Activated naive CD8-positive, alpha-beta T cell treated with anti-CD3 and anti-CD28 coated beads for 36 hours (primary cell): Measurements from ENCODE around the gene SLC25A38. TPM values are rescaled to one million over a fixed set of nuclear protein-coding genes. Genes with fewer than 3 reads are reported as not detected.
A peak's percentile ranks its signal among the peaks of the same experiment; 100 is the strongest.

Experiments used
- DNase-seq: peaks from one replicate; pipeline ENCODE4 v3.0.0; 2021
- H3K27ac Mint-ChIP-seq: one replicate; pipeline ENCODE4 v1.8.0; 2022; ENCODE audit warnings: mild to moderate bottlenecking, moderate library complexity, mixed read lengths
- H3K27me3 Mint-ChIP-seq: one replicate; pipeline ENCODE4 v1.8.0; 2022; ENCODE audit warnings: mild to moderate bottlenecking, mixed read lengths
- H3K36me3 Mint-ChIP-seq: one replicate; pipeline ENCODE4 v1.8.0; 2021; ENCODE audit warnings: mild to moderate bottlenecking, mixed read lengths
- H3K4me1 Mint-ChIP-seq: one replicate; pipeline ENCODE4 v1.8.0; 2021; ENCODE audit warnings: mixed read lengths
- H3K4me3 Mint-ChIP-seq: one replicate; pipeline ENCODE4 v1.8.0; 2022; ENCODE audit warnings: mild to moderate bottlenecking, moderate library complexity, mixed read lengths
- H3K9me3 Mint-ChIP-seq: one replicate; pipeline ENCODE4 v1.8.0; 2022; ENCODE audit warnings: mixed read lengths
- total RNA-seq, 2 experiments: library from RNA; stranded (reverse); gene quantifications; one replicate each; pipeline ENCODE4 v1.2.3, GENCODE V29; 2021

SLC25A38 gene
- total RNA-seq, 2 experiments from 2014 or later = 43.2 to 44.1 TPM

GRCh38 chr3:39386318-39386717 lies 3.1 kb downstream of the SLC25A38 start:
- no peak overlapping the region for H3K4me3 Mint-ChIP-seq
- DNase-seq = no peak
- H3K27ac Mint-ChIP-seq = peak overlapping the region; percentile 6
- H3K9me3 Mint-ChIP-seq = no peaks in the 10 kb centered on the region
- no peaks in the 10 kb centered on the region for H3K27me3 Mint-ChIP-seq
- H3K36me3 Mint-ChIP-seq = peaks cover 31% of the 10 kb centered on the region
- H3K4me1 Mint-ChIP-seq = peaks cover 51% of the 10 kb centered on the region

- H3K27me3 Mint-ChIP-seq = no peaks in the 10 kb centered on the region
- no peak for DNase-seq
- H3K27ac Mint-ChIP-seq = peak overlapping the region; percentile 69
- peak overlapping the region; percentile 18 for H3K4me3 Mint-ChIP-seq
- H3K36me3 Mint-ChIP-seq = peaks cover 34% of the 10 kb centered on the region
- H3K9me3 Mint-ChIP-seq = no peaks in the 10 kb centered on the region
- H3K4me1 Mint-ChIP-seq = peaks cover 49% of the 10 kb centered on the region
Measured at GRCh38 chr3:39387411-39387975, 4.3 kb downstream of the SLC25A38 start.

- no peak for DNase-seq
- Mint-ChIP-seq H3K27ac (peak overlapping the region; percentile 69), H3K27me3 (no peaks in the 10 kb centered on the region), H3K9me3 (no peaks in the 10 kb centered on the region), H3K4me3 (no peak overlapping the region), H3K4me1 (peaks cover 47% of the 10 kb centered on the region), H3K36me3 (peaks cover 34% of the 10 kb centered on the region)
Measured at GRCh38 chr3:39388153-39388552, 5.0 kb downstream of the SLC25A38 start.

DNA sequence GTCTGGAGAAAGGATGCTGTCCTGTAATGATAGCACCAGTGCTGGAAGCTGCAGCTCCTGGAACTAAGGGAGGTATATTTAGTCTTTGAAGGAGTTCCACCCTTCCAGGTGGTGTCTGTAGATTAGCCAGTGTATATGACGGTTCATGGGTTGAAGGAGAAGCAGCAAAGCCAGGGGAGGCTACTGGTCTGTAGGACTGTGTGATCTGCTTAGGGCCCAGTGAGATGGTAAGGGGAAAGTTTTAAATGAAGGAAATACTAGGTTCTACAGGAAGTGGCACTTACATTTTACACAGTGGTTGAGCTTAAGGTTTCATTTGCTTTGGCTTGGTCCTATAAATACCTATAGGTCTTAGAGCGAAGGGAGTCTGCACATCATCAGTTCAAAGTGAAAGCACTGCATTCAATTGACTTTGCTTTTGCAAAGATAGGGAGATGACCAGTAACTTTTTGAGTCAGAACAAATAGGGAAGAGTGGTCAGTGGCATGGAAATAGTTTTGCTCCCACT lies 5.6 kb downstream of the SLC25A38 start:
- no peaks in the 10 kb centered on the region for H3K9me3 Mint-ChIP-seq
- H3K4me3 Mint-ChIP-seq = peak overlapping the region; percentile 6
- DNase-seq = no peak
- H3K4me1 Mint-ChIP-seq = peaks cover 47% of the 10 kb centered on the region
- H3K27ac Mint-ChIP-seq = peak overlapping the region; percentile 81
- no peaks in the 10 kb centered on the region for H3K27me3 Mint-ChIP-seq
- H3K36me3 Mint-ChIP-seq = peaks cover 34% of the 10 kb centered on the region

- Mint-ChIP-seq H3K9me3 (no peaks in the 10 kb centered on the region), H3K4me1 (peaks cover 39% of the 10 kb centered on the region), H3K4me3 (no peak overlapping the region), H3K27ac (no peak overlapping the region), H3K36me3 (peaks cover 38% of the 10 kb centered on the region), H3K27me3 (no peaks in the 10 kb centered on the region)
- no peak for DNase-seq
Measured at GRCh38 chr3:39390181-39390580, 7.0 kb downstream of the SLC25A38 start.

DNA sequence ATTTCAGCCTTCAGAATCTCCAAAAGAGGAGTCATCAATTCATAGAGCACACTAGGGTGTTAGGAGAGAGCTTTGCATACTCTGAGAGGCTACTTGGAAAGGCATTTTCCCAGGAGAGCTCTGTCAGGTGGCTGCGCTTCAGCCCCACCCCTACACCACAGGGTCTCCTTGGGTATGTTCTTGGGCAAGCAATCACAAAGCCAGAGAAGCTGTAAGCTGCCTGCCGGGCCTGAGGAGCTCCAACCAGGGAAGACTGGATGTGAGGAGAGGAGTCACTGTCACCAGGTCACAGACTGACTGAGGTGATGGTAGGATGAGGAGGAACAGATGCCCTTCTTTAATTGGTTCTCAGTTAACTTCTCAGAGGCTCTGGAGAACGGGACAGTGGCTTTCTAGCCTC lies 13.5 kb downstream of the SLC25A38 start:
- H3K27ac Mint-ChIP-seq = no peak overlapping the region
- no peaks in the 10 kb centered on the region for H3K27me3 Mint-ChIP-seq
- no peak for DNase-seq
- no peaks in the 10 kb centered on the region for H3K9me3 Mint-ChIP-seq
- peaks cover 36% of the 10 kb centered on the region for H3K36me3 Mint-ChIP-seq
- no peak overlapping the region for H3K4me3 Mint-ChIP-seq
- peaks cover 3% of the 10 kb centered on the region for H3K4me1 Mint-ChIP-seq

- no peak overlapping the region for H3K27ac Mint-ChIP-seq
- H3K4me3 Mint-ChIP-seq = no peak overlapping the region
Measured at GRCh38 chr3:39398700-39399099, 15.5 kb downstream of the SLC25A38 start.

GRCh38 chr3:39401983-39402382 lies 18.8 kb downstream of the SLC25A38 start:
- peak overlapping the region; percentile 55 for H3K27ac Mint-ChIP-seq
- no peak for DNase-seq
- H3K27me3 Mint-ChIP-seq = peaks cover 4% of the 10 kb centered on the region
- H3K36me3 Mint-ChIP-seq = peaks cover 30% of the 10 kb centered on the region
- H3K9me3 Mint-ChIP-seq = peaks cover 2% of the 10 kb centered on the region
- H3K4me1 Mint-ChIP-seq = peaks cover 14% of the 10 kb centered on the region
- H3K4me3 Mint-ChIP-seq = no peak overlapping the region

More at GRCh38 chr3:39398700-39399099, 15.5 kb downstream of the SLC25A38 start:
- DNase-seq = no peak
- Mint-ChIP-seq H3K4me1 (peaks cover 5% of the 10 kb centered on the region), H3K9me3 (no peaks in the 10 kb centered on the region), H3K36me3 (peaks cover 34% of the 10 kb centered on the region), H3K27me3 (no peaks in the 10 kb centered on the region)

- H3K27me3 Mint-ChIP-seq = peaks cover 12% of the 10 kb centered on the region
- H3K27ac Mint-ChIP-seq = peak overlapping the region; percentile 100
- no peak for DNase-seq
- peak overlapping the region; percentile 98 for H3K4me3 Mint-ChIP-seq
- peaks cover 4% of the 10 kb centered on the region for H3K9me3 Mint-ChIP-seq
- peaks cover 43% of the 10 kb centered on the region for H3K36me3 Mint-ChIP-seq
- H3K4me1 Mint-ChIP-seq = peaks cover 29% of the 10 kb centered on the region
Measured at GRCh38 chr3:39404943-39405686, 21.9 kb downstream of the SLC25A38 start.

DNA sequence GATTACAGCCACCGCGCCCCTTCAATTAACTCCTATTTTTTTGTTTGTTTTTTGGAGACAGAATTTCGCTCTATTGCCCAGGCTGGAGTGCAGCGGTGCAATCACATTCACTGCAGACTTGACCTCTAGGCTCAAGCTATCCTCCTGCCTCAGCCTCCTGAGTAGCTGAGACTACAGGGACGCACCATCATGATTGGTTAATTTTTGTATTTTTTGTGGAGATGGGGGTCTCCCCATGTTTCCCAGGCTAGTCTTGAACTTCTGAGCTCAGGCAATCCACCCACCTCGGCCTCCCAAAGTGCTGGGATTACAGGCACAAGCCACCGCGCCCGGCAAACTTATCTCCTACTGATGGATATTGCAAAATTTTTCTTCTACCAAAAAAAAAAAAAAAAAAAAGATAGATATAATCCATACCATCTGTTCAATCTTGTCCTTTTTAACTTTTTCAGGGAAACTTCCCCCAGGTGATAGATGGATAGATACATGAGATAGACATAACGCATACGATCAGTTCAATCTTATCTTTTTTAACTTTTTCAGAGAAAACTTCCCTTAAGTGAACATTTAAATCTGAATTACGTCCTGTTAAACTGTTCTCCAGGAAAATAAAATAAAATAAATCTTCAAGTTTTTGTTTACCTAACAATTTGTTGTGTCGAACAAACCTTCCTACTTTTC lies 22.7 kb downstream of the SLC25A38 start:
- H3K4me1 Mint-ChIP-seq = peaks cover 33% of the 10 kb centered on the region
- H3K36me3 Mint-ChIP-seq = peaks cover 45% of the 10 kb centered on the region
- H3K27me3 Mint-ChIP-seq = peaks cover 12% of the 10 kb centered on the region
- peaks cover 4% of the 10 kb centered on the region for H3K9me3 Mint-ChIP-seq
- peak overlapping the region; percentile 100 for H3K27ac Mint-ChIP-seq
- DNase-seq = no peak
- peak overlapping the region; percentile 98 for H3K4me3 Mint-ChIP-seq

- H3K9me3 Mint-ChIP-seq = peaks cover 4% of the 10 kb centered on the region
- peaks cover 39% of the 10 kb centered on the region for H3K4me1 Mint-ChIP-seq
- peak within 1 kb of the TSS; percentile 100 for H3K27ac Mint-ChIP-seq
- peaks cover 50% of the 10 kb centered on the region for H3K36me3 Mint-ChIP-seq
- peak; percentile 95 for DNase-seq
- H3K27me3 Mint-ChIP-seq = peaks cover 12% of the 10 kb centered on the region
- H3K4me3 Mint-ChIP-seq = peak within 1 kb of the TSS; percentile 98
Measured at GRCh38 chr3:39406368-39407258, 23.4 kb downstream of the SLC25A38 start, which contains the start of gene RPSA. TSS of gene RPSA (plus strand) at chr3:39406720. CDS start at chr3:39407654, 934 bp downstream.

- Mint-ChIP-seq H3K9me3 (peaks cover 4% of the 10 kb centered on the region), H3K4me1 (peaks cover 36% of the 10 kb centered on the region), H3K4me3 (peak overlapping the region; percentile 98), H3K27me3 (peaks cover 12% of the 10 kb centered on the region), H3K27ac (peak overlapping the region; percentile 100), H3K36me3 (peaks cover 56% of the 10 kb centered on the region)
- no peak for DNase-seq
Measured at GRCh38 chr3:39407259-39407629, 24.1 kb downstream of the SLC25A38 start.

- DNase-seq = no peak
- Mint-ChIP-seq H3K4me1 (peaks cover 39% of the 10 kb centered on the region), H3K27ac (peak overlapping the region; percentile 100), H3K4me3 (peak overlapping the region; percentile 98), H3K27me3 (peaks cover 12% of the 10 kb centered on the region), H3K36me3 (peaks cover 63% of the 10 kb centered on the region), H3K9me3 (peaks cover 4% of the 10 kb centered on the region)
Measured at GRCh38 chr3:39407773-39408492, 24.8 kb downstream of the SLC25A38 start.
